Stimulated activated naive CD8-positive, alpha-beta T cell treated with anti-CD3 and anti-CD28 coated beads, Interleukin-15, amount 100 ng/mL, for 72 hours (primary cell): ENCODE measurements around the gene LGALS12.
A peak's percentile ranks its signal among the peaks of the same experiment; 100 is the strongest.
"Not testable (repeated sequence)": the region's sequence is repeated elsewhere in the genome, so short reads cannot be mapped to it uniquely, and the experiment has no call there.

ENCODE experiments used
- ATAC-seq: fragments of 150-1000 bp; cut with Tn5 transposase; 2 replicates; pipeline ENCODE4 v1.10.0; 2021; ENCODE audit warnings: mild to moderate bottlenecking, moderate library complexity
- DNase-seq, 2 donors: peaks; one replicate each; pipeline ENCODE4 v3.0.0; 2021 to 2022
- H3K27ac Mint-ChIP-seq, 2 donors: one replicate each; pipeline ENCODE4 v1.8.0; 2022; ENCODE audit warnings: mild to moderate bottlenecking in 2 of 2, mixed read lengths in 2 of 2, moderate library complexity in 2 of 2
- H3K27me3 Mint-ChIP-seq: one replicate; pipeline ENCODE4 v1.8.0; 2022; ENCODE audit warnings: mixed read lengths
- H3K4me1 Mint-ChIP-seq: one replicate; pipeline ENCODE4 v1.8.0; 2022; ENCODE audit warnings: mild to moderate bottlenecking, mixed read lengths
- H3K4me3 Mint-ChIP-seq, 2 donors: one replicate each; pipeline ENCODE4 v1.8.0; 2022; ENCODE audit warnings: mild to moderate bottlenecking in 2 of 2, mixed read lengths in 2 of 2, moderate library complexity in 1 of 2
- H3K9me3 Mint-ChIP-seq, 2 donors: one replicate each; pipeline ENCODE4 v1.8.0; 2022; ENCODE audit warnings: mixed read lengths in 2 of 2

LGALS12 gene

DNA sequence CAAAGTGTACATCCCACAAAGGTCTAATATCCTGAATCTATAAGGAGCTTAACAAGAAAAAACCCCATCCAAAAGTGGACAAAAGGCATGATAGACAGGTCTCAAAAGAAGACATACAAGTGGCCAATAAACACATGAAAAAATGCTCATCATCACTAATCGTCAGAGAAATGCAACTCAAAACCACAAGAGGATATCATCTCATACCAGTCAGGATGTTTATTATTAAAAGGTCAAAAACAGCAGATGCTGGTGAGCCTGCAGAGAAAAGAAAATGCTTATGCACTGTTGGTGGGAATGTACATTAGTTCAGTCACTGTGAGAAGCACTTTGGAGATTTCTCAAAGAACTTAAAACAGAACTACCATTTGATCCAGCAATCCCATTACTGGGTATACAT is 12.7 kb downstream of the LGALS12 start:
- Mint-ChIP-seq H3K27me3 (no peaks in the 10 kb centered on the region), H3K9me3 (peaks cover 0 to 6% of the 10 kb centered on the region in 2 donors), H3K27ac (no peak overlapping the region), H3K4me1 (peaks cover 9% of the 10 kb centered on the region), H3K4me3 (no peak overlapping the region)
- DNase-seq (no peak), ATAC-seq (no peak)

DNA sequence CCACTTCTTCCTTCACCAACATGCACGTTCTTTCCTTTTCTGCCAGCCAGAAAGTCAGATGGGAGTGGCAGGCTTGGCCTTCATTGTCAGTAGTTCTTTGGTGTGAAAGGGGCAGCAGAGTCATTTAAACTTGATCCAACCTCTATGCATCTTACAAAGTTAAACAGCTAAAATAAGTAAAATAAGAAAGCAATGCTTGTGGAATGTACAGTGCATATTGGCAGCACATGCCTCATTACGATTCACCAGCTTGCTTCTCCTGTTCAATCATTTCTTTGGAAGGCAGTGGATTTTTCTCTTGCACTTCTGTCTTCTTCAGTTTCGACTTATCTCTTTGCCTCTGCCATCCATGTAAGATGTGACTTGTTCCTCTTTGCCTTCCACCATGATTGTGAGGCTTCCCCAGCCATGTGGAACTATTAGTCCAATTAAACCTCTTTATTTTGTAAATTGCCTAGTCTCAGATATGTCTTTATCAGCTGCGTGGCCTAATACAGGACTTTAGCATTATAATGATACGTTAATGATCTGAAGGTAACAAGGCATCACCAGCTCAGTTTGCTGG is 14.8 kb downstream of the LGALS12 start:
- Mint-ChIP-seq H3K4me1 (peaks cover 9% of the 10 kb centered on the region), H3K27ac (no peak overlapping the region), H3K4me3 (no peak overlapping the region), H3K27me3 (no peaks in the 10 kb centered on the region), H3K9me3 (peaks cover 0 to 15% of the 10 kb centered on the region in 2 donors)
- ATAC-seq (no peak), DNase-seq (no peak)

DNA sequence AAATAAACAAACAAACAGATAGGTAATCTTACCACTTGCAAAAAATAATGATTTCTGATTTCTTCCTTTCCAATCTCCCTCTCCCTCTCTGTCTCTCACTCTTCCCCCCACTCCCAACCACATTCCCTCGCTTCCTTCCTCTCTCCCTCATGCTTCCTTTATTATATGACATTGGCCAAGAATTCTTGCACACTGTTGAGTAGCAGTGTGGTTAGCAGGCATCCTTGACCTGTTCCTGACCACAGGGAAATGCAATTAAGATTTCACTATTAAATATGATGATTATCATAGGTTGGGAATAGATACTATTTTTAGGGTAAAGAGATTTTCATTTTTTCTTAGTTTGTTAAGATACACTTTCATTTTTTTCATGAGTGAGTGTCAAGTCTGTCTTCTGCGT is 16.0 kb downstream of the LGALS12 start:
- ATAC-seq (no peak), DNase-seq (no peak)
- Mint-ChIP-seq H3K27ac (no peak overlapping the region), H3K4me3 (no peak overlapping the region), H3K9me3 (peaks cover 0 to 15% of the 10 kb centered on the region in 2 donors), H3K27me3 (no peaks in the 10 kb centered on the region), H3K4me1 (peaks cover 9% of the 10 kb centered on the region)

DNA sequence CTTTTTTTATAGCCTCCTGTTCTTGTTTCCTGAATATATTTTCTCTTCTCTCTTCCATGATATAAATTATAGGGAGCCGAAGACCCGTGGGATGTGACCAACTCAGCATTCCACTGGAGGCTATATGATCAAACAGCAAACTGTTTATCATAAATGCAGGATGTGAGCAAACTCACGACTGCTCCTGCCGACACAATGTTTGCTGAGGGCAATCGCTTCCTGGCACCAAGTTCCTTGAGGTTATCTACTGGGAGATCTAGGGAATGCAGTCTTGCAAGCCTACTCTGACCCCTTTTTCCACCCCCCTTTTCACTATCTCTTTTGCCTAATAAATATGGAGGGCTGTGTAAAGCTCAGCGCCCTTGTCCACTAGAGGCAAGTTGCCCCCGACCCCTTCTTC is 17.3 kb downstream of the LGALS12 start:
- H3K9me3 Mint-ChIP-seq: peaks cover 0 to 15% of the 10 kb centered on the region in 2 donors
- H3K27me3 Mint-ChIP-seq: no peaks in the 10 kb centered on the region
- no peak overlapping the region for H3K4me3 Mint-ChIP-seq
- ATAC-seq (no peak), DNase-seq (no peak)
- H3K4me1 Mint-ChIP-seq: peaks cover 7% of the 10 kb centered on the region
- H3K27ac Mint-ChIP-seq: no peak overlapping the region

DNA sequence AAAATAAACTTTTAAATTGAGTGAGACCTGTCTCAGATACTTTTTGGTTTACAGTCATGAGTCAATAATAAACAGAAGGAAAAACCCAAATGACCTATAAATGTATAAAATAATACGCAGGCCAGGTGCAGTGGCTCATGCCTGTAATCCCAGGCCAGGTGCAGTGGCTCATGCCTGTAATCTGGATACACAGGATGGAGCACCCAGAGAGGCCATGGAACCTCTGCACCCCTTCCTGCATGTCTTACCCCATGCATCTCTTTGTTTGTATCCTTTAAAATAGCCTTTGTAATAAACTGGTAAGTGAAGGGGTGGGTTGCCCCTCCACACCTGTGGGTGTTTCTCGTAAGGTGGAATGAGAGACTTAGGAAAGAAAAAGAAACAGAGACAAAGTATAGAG is 21.8 kb downstream of the LGALS12 start:
- DNase-seq: no peak
- peaks cover 33% of the 10 kb centered on the region for H3K4me1 Mint-ChIP-seq
- H3K27ac Mint-ChIP-seq: no peak overlapping the region
- no peaks in the 10 kb centered on the region for H3K27me3 Mint-ChIP-seq
- no peak overlapping the region for H3K4me3 Mint-ChIP-seq
- ATAC-seq: no peak
- peaks cover 0 to 15% of the 10 kb centered on the region in 2 donors for H3K9me3 Mint-ChIP-seq

DNA sequence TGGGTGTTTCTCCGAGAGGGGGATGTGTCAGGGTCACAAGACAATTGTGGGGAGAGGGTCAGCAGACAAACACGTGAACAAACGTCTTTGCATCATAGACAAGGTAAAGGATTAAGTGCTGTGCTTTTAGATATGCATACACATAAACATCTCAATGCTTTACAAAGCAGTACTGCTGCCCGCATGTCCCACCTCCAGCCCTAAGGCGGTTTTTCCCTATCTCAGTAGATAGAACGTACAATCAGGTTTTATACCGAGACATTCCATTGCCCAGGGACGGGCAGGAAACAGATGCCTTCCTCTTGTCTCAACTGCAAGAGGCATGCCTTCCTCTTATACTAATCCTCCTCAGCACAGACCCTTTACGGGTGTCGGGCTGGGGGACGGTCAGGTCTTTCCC is 22.3 kb downstream of the LGALS12 start:
- DNase-seq, H3K27ac Mint-ChIP-seq, H3K27me3 Mint-ChIP-seq, ATAC-seq, H3K4me3 Mint-ChIP-seq: not testable (repeated sequence)
- Mint-ChIP-seq H3K4me1 (peaks cover 38% of the 10 kb centered on the region), H3K9me3 (peaks cover 0 to 13% of the 10 kb centered on the region in 2 donors)

DNA sequence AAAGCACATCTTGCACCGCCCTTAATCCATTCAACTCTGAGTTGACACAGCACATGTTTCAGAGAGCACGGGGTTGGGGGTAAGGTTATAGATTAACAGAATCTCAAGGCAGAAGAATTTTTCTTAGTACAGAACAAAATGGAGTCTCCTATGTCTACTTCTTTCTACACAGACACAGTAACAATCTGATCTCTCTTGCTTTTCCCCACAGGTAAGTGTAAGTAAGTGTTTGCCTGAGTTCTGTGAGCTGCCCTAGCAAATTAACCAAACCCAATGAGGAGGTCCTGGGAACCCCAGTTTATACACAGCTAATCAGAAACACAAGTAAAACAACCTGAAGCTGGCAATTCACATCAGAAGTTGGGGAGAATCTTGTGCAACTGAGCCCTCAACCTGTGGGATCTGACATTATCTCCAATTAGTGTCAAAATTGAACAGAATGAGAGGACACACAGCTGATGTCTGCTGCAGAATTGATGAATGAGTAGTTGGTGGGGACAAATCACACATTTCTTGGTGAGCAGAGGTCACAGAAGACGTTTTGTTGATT is 22.9 kb downstream of the LGALS12 start:
- H3K4me3 Mint-ChIP-seq, DNase-seq, H3K9me3 Mint-ChIP-seq, H3K27ac Mint-ChIP-seq, ATAC-seq, H3K27me3 Mint-ChIP-seq: not testable (repeated sequence)
- H3K4me1 Mint-ChIP-seq: peaks cover 45% of the 10 kb centered on the region

DNA sequence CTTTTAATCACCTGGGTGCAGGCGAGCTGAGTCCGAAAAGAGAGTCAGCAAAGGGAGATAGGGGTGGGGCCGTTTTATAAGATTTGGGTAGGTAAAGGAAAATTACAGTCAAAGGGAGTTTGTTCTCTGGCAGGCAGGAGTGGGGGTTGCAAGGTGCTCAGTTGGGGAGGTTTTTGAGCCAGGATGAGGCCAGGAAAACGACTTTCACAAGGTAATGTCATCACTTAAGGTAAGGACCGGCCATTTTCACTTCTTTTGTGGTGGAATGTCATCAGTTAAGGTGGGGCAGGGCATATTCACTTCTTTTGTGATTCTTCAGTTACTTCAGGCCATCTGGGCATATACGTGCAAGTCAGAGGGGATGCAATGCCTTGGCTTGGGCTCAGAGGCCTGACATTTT is 23.5 kb downstream of the LGALS12 start:
- H3K4me3 Mint-ChIP-seq, H3K27ac Mint-ChIP-seq, H3K27me3 Mint-ChIP-seq, DNase-seq, H3K9me3 Mint-ChIP-seq, ATAC-seq: not testable (repeated sequence)
- H3K4me1 Mint-ChIP-seq: peaks cover 50% of the 10 kb centered on the region

DNA sequence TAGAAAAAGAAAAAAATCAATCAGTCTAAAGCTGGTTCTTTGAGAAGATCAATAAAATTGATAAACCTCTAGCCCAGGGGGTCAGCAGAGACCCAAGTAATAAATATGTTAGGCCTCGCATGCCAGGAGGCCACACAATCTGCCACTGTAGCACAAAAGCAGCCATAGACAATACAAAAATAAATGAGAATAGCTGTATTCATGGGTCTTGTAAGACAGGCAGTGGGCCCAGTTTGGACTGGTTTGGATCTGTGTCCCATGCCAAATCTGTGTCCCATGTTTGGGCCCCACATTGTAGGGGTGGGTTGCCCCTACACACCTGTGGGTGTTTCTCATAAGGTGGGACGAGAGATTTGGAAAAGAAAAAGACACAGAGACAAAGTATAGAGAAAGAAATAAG is 24.1 kb downstream of the LGALS12 start:
- Mint-ChIP-seq H3K27ac (no peak overlapping the region), H3K27me3 (no peaks in the 10 kb centered on the region), H3K4me1 (peaks cover 57% of the 10 kb centered on the region), H3K9me3 (no peaks in the 10 kb centered on the region), H3K4me3 (no peak overlapping the region)
- no peak for DNase-seq
- ATAC-seq: no peak

DNA sequence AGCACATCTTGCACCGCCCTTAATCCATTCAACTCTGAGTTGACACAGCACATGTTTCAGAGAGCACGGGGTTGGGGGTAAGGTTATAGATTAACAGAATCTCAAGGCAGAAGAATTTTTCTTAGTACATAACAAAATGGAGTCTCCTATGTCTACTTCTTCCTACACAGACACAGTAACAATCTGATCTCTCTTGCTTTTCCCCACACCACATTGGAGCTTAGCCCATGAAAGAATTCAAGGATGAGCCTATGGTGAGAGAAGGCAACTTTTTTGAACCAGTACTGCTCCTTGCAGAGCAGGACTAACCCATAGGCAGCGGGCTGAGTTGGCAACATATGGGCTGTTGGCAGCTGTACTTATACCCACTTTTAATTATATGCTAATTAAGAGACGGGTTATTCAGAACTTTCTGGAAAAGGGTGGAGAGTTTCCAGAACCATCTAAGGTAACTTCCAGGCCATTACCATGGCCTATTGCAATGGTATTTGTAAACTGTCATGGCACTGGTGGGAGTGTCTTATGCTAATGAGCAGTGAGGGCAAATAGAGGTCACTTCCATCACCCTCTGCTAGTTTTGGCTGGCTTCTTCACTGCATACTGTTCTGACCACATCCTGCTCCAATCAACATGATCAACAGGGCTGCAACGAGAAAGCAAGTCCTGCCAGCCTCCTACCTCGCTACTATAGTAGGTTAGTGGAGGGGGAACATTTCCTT is 25.3 kb downstream of the LGALS12 start:
- H3K9me3 Mint-ChIP-seq, H3K27me3 Mint-ChIP-seq: not testable (repeated sequence)
- peak overlapping the region; percentile 59 to 78 for H3K27ac Mint-ChIP-seq
- peaks cover 69% of the 10 kb centered on the region for H3K4me1 Mint-ChIP-seq
- peak overlapping the region; percentile 39 to 52 for H3K4me3 Mint-ChIP-seq
- ATAC-seq: peak; percentile 93
- DNase-seq: peak; percentile 55 to 69

DNA sequence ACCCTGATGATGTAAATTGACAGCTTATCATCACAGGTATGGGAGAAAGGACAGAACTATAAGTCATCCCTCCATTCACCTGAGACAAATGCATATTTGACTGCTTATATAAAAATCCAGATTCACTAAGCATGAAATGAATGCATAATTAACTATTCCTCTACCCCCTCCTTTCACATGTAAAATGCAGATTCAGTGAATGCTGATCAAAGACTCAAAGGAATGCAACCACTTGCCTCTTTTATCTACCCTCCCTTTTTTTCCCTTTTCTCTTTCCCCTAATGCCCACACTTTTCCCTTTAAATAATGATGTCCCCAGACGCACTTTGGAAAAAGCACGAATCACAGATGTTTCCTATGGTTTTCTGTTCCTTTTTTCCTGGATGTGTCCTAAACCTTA is 26.2 kb downstream of the LGALS12 start:
- H3K27me3 Mint-ChIP-seq: no peaks in the 10 kb centered on the region
- DNase-seq (no peak), ATAC-seq (no peak)
- H3K4me1 Mint-ChIP-seq: peaks cover 78% of the 10 kb centered on the region
- H3K27ac Mint-ChIP-seq: peak overlapping the region in 1 of 2 donors; percentile 34
- no peaks in the 10 kb centered on the region for H3K9me3 Mint-ChIP-seq
- peak overlapping the region; percentile 59 to 64 for H3K4me3 Mint-ChIP-seq

DNA sequence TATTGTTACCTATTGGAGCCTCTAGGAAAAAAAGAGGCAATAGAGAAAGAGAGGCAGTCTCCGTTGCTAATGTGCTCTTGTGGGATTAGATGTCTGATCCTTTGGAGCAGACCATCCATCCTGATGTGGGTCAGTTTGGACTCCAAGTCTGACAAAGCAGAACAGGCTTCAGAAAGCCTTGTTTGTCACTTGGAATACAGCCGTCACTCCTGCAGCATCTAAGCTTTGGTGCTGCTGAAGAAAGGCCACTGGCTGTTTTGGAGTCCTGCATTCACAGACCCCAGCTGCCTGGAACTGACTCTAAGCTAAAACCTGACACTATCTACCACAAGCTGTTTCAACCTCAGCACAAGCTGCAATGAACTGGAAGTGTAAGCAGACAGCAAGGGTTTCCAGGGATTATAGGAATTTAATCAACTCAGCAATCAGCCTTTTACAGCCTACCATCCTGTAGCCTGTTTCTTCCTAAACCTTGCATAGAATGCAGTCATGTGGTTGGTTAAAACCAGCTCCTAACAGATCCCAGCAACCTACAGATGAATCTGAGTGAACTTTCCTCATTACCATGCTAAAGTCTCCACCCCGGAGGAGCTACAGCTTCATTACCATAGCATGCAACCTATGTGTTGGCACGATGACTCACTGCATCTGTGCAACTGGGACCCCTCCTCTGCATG is 27.1 kb downstream of the LGALS12 start:
- Mint-ChIP-seq H3K27me3 (no peaks in the 10 kb centered on the region), H3K9me3 (no peaks in the 10 kb centered on the region), H3K27ac (no peak overlapping the region), H3K4me1 (peaks cover 86% of the 10 kb centered on the region), H3K4me3 (no peak overlapping the region)
- DNase-seq (no peak), ATAC-seq (no peak)

DNA sequence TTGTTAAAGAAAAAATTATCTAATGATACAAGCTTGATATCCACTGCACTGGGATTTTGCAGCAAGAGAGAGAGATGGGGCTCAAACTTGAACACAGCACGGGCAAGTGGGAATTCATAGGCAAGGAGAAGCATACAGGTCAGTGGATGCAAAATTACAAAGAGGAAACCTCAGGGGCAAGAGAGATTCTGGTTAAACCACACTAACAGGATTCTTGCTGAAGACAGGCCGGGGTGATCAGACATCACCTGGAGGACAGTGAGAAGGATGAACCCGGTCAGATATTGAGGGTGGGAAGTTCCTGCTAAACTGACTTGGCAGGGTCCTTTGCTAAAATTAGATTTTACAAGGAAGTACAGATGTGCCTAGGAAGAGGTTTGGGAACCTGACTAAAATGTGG is 28.2 kb downstream of the LGALS12 start:
- ATAC-seq (no peak), DNase-seq (no peak)
- Mint-ChIP-seq H3K4me3 (no peak overlapping the region), H3K27ac (no peak overlapping the region), H3K27me3 (no peaks in the 10 kb centered on the region), H3K4me1 (peaks cover 93% of the 10 kb centered on the region), H3K9me3 (no peaks in the 10 kb centered on the region)

DNA sequence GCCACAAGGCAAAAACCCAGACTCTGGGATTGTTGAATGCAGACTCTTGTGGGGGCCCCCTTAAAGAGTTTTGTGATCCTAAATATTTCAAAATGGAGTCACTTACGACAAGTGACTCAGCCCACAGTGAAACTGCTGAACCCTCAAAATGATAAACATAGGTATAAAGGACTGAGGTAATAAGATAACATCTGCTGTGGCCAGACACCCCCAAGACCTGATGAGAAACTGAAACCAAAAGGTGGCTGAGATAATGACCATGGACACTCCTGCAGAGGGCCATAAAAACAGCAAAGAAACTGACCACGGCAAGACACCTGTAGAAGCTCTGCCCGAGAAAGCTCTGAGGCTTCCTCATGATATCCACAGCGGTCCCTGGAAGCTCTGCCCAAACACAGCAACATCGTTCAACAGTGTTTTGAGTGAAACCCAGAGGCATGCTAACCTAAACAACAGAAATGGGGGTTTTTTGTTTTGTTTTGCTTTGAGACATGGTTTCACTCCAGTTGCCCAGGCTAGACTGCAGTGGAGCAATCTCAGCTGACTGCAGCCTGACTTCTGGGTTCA is 29.1 kb downstream of the LGALS12 start:
- peak overlapping the region; percentile 43 to 94 for H3K27ac Mint-ChIP-seq
- peak overlapping the region; percentile 76 to 92 for H3K4me3 Mint-ChIP-seq
- ATAC-seq (peak; percentile 74), DNase-seq (peak; percentile 25 to 52)
- no peaks in the 10 kb centered on the region for H3K9me3 Mint-ChIP-seq
- H3K27me3 Mint-ChIP-seq: no peaks in the 10 kb centered on the region
- H3K4me1 Mint-ChIP-seq: peaks cover 87% of the 10 kb centered on the region

DNA sequence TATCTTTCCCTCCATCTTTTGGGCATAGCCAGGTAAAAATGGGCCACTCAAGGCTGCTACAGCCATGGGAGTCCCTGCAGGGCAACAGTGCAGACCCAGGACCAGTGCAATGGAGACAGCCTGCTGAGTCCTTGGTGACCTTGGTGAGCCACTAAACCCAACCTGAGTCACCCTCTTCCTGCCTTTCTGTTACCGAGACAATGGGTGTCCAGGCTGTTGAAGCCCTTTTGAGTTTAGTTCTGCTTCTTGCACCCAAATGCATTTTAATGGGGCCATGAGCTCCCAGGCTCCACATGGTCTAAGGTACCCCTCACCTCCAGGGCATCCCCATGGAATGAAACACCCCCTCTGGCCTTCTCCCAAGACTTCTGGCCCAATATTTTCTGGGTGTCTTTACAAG is 29.9 kb downstream of the LGALS12 start:
- Mint-ChIP-seq H3K4me3 (peak overlapping the region; percentile 76 to 92), H3K27ac (peak overlapping the region; percentile 91 to 94), H3K9me3 (no peaks in the 10 kb centered on the region), H3K4me1 (peaks cover 88% of the 10 kb centered on the region), H3K27me3 (no peaks in the 10 kb centered on the region)
- DNase-seq (peak; percentile 43 to 65), ATAC-seq (peak; percentile 69)
